ENCODE measurements around the gene MEF2B.

- TF ChIP-seq CTCF (IDR thresholded peaks at IDR 0.05) (no peak), POLR2A (IDR thresholded peaks at IDR 0.05) (no peak), POLR2AphosphoS5 (IDR thresholded peaks at IDR 0.05) (no peak)
Measured at GRCh38 chr19:19149435-19149834, 20.6 kb downstream of the MEF2B start.

All from gastroesophageal sphincter (tissue), 3 donors.